Right lobe of liver (tissue), 6 donors: ENCODE results near the gene PRKCB. TPM values are rescaled to one million over a fixed set of nuclear protein-coding genes. Genes with fewer than 3 reads are reported as not detected.
"Not testable (repeated sequence)": the region's sequence is repeated elsewhere in the genome, so short reads cannot be mapped to it uniquely, and the experiment has no call there.

Source experiments
- ATAC-seq, 4 donors: fragments of 200-7000 bp; cut with Tn5 transposase; one replicate each; pipeline ENCODE4 v1.9.1; 2020; ENCODE audit warnings: mild to moderate bottlenecking in 4 of 4, moderate library complexity in 4 of 4
- DNase-seq, 3 donors: peaks; one replicate each; pipeline ENCODE4 v3.0.0-alpha.2; 2020
- H3K27ac ChIP-seq, 3 donors: fragments of 200-600 bp; one replicate each; pipeline ENCODE4 v1.8.0; 2022
- H3K27me3 ChIP-seq, 2 donors: fragments of 200-600 bp; one replicate each; pipeline ENCODE4 v1.8.0; 2022
- H3K36me3 ChIP-seq, 4 donors: fragments of 200-600 bp; sonication (generic) in 1 of 4; one replicate each; pipeline versions ENCODE4 v1.5.1 to v1.8.0; 2017 to 2022; ENCODE audit warnings: control low read depth in 1 of 4
- H3K4me1 ChIP-seq, 4 donors: fragments of 200-600 bp; sonication (generic) in 1 of 4; one replicate each; pipeline versions ENCODE4 v1.5.1 to v1.8.0; 2017 to 2022; ENCODE audit warnings: control low read depth in 1 of 4
- H3K4me3 ChIP-seq, 3 donors: fragments of 200-600 bp; one replicate each; pipeline ENCODE4 v1.8.0; 2022
- H3K9me3 ChIP-seq, 4 donors: fragments of 200-600 bp; sonication (generic) in 1 of 4; one replicate each; pipeline versions ENCODE4 v1.5.1 to v1.8.0; 2017 to 2022; ENCODE audit warnings: control low read depth in 1 of 4
- CTCF ChIP-seq, 4 donors: fragments of 200-600 bp in 3 of 4; fragments of 450-650 bp in 1 of 4; IDR thresholded peaks; one replicate each; pipeline versions ENCODE4 v1.5.1 to v1.8.0; 2016 to 2022; ENCODE audit warnings: antibody characterized with exemption in 4 of 4, mild to moderate bottlenecking in 2 of 4
- POLR2A ChIP-seq: fragments of 450-650 bp; IDR thresholded peaks from one replicate; pipeline ENCODE4 v1.6.1; 2017; ENCODE audit warnings: antibody characterized with exemption, mild to moderate bottlenecking
- WGBS: methylation state at CpG from one replicate; pipeline ENCODE4 v1.1.6; 2018; ENCODE audit warnings: low coverage, low lambda C conversion rate; ENCODE audit not compliant: insufficient coverage; ENCODE audit errors: missing lambda C conversion rate; 5-methylcytosine and 5-hydroxymethylcytosine counted together
- intact Hi-C, 2 donors: fragments of 100-400 bp; cut with DNase I; formaldehyde crosslinking; loops; one replicate each; pipeline versions ENCODE4 v1.11.2 to v1.14.1; 2022
- total RNA-seq, 6 experiments: library from RNA; depleted of rRNA in 2 of 6; stranded (reverse); fragments of >200 nt in 2 of 6; fragmentation: NEBNext Ultra II Directional in 3 of 6; extraction: Animal tissue kit (Norgen Biotek cat#: 25700) in 3 of 6; gene quantifications; one replicate each; pipeline versions ENCODE4 v1.1.0 to v1.2.4, GENCODE V29; 2016 to 2023
- donor health status: DM: no; HTN: yes; CAD: no.
- donor health status: DM: no; HTN: no; CAD: no.
- donor health status: DM: no; HTN: no; CAD: no.
- donor health status: DM: no; HTN: yes; CAD: no.
- donor health status: DM: no; HTN: yes; CAD: no.

Gene PRKCB
- total RNA-seq, 6 experiments from 2014 or later = 1.7 to 8.1 (median 3.5) TPM

GRCh38 chr16:24023621-24024020, 187.8 kb downstream of the PRKCB start:
- intact Hi-C loops = no loop called here
- WGBS = 40% methylated on average over 1 of the region's 6 CpGs
- DNase-seq = no peak
- no peak overlapping the region for H3K27ac ChIP-seq
- H3K36me3 ChIP-seq = no peaks in the 10 kb centered on the region
- no peaks in the 10 kb centered on the region for H3K27me3 ChIP-seq
- H3K4me3 ChIP-seq = no peak overlapping the region
- H3K9me3 ChIP-seq = no peaks in the 10 kb centered on the region
- H3K4me1 ChIP-seq = no peaks in the 10 kb centered on the region
- ATAC-seq = no peak
- no peak for TF ChIP-seq POLR2A
- TF ChIP-seq CTCF (IDR thresholded peaks at IDR 0.05) = no peak

GRCh38 chr16:24024971-24025370, 189.2 kb downstream of the PRKCB start:
- no peak for ATAC-seq
- TF ChIP-seq CTCF (IDR thresholded peaks at IDR 0.05) = no peak
- TF ChIP-seq POLR2A = no peak
- intact Hi-C loops = no loop called here

GRCh38 chr16:24027466-24027865, 191.7 kb downstream of the PRKCB start:
- Histone ChIP-seq H3K4me3 (no peak overlapping the region), H3K27ac (no peak overlapping the region), H3K4me1 (no peaks in the 10 kb centered on the region), H3K9me3 (no peaks in the 10 kb centered on the region), H3K27me3 (no peaks in the 10 kb centered on the region), H3K36me3 (no peaks in the 10 kb centered on the region)
- TF ChIP-seq POLR2A (no peak), CTCF (IDR thresholded peaks at IDR 0.05) (no peak)
- DNase-seq = no peak
- WGBS = 26% methylated on average over 8 of the region's 8 CpGs
- no peak for ATAC-seq
- intact Hi-C loops = no loop called here

More at GRCh38 chr16:24024971-24025370, 189.2 kb downstream of the PRKCB start:
- no peak for DNase-seq
- Histone ChIP-seq H3K4me3 (no peak overlapping the region), H3K27ac (no peak overlapping the region), H3K27me3 (no peaks in the 10 kb centered on the region), H3K9me3 (no peaks in the 10 kb centered on the region), H3K4me1 (no peaks in the 10 kb centered on the region), H3K36me3 (no peaks in the 10 kb centered on the region)
- 68% methylated on average over 7 of the region's 7 CpGs for WGBS

- ATAC-seq, intact Hi-C loops, H3K4me1 ChIP-seq, H3K4me3 ChIP-seq, H3K27me3 ChIP-seq, DNase-seq, H3K36me3 ChIP-seq, H3K27ac ChIP-seq, H3K9me3 ChIP-seq: not testable (repeated sequence)
- WGBS = 80% methylated on average over 1 of the region's 1 CpG
These were observed 194.1 kb downstream of the PRKCB start for GRCh38 chr16:24029841-24030240.

- Histone ChIP-seq H3K4me3 (no peak overlapping the region), H3K27ac (no peak overlapping the region), H3K4me1 (no peaks in the 10 kb centered on the region), H3K27me3 (no peaks in the 10 kb centered on the region), H3K9me3 (no peaks in the 10 kb centered on the region), H3K36me3 (no peaks in the 10 kb centered on the region)
- intact Hi-C loops = no loop called here
- no peak for DNase-seq
- ATAC-seq = peak in 2 of 4 donors; percentile 21 to 33
- TF ChIP-seq CTCF (IDR thresholded peaks at IDR 0.05) = no peak
- TF ChIP-seq POLR2A = no peak
- 12% methylated on average over 4 of the region's 17 CpGs for WGBS
These were observed 199.5 kb downstream of the PRKCB start for GRCh38 chr16:24035127-24035842.
